Sigmoid colon (tissue), 7 donors: ENCODE results near the gene EVA1A. TPM values are rescaled to one million over a fixed set of nuclear protein-coding genes. Genes with fewer than 3 reads are reported as not detected.

Source experiments
- DNase-seq: peaks from one replicate; pipeline ENCODE4 v3.0.0-alpha.2; 2019
- H3K27ac ChIP-seq, 4 donors: fragments of 200-600 bp; sonication (generic); one replicate each; pipeline ENCODE4 v1.5.1; 2016 to 2019; ENCODE audit warnings: mild to moderate bottlenecking in 1 of 4
- H3K27me3 ChIP-seq, 3 donors: fragments of 200-600 bp; sonication (generic); one replicate each; pipeline ENCODE4 v1.5.1; 2019; ENCODE audit warnings: mild to moderate bottlenecking in 1 of 3
- H3K36me3 ChIP-seq, 4 donors: fragments of 200-600 bp; sonication (generic); one replicate each; pipeline ENCODE4 v1.5.1; 2016 to 2019
- H3K4me1 ChIP-seq, 4 donors: fragments of 200-600 bp; sonication (generic); one replicate each; pipeline ENCODE4 v1.5.1; 2017 to 2019
- H3K4me3 ChIP-seq, 4 donors: fragments of 200-600 bp; sonication (generic); one replicate each; pipeline ENCODE4 v1.5.1; 2017 to 2019; ENCODE audit warnings: mild to moderate bottlenecking in 2 of 4, moderate library complexity in 1 of 4
- H3K9me3 ChIP-seq, 4 donors: fragments of 200-600 bp in 3 of 4; sonication (generic) in 3 of 4; one replicate each; pipeline versions ENCODE4 v1.5.1 to v1.6.1; 2013 to 2019
- EP300 ChIP-seq, 4 donors: sonication (generic); formaldehyde crosslinking; IDR thresholded peaks; one replicate each; pipeline ENCODE4 v1.6.1; 2017; ENCODE audit warnings: antibody characterized with exemption in 4 of 4
- POLR2A ChIP-seq, 2 donors: fragments of 450-650 bp; IDR thresholded peaks; one replicate each; pipeline ENCODE4 v1.6.1; 2016; ENCODE audit warnings: antibody characterized with exemption in 2 of 2, mild to moderate bottlenecking in 2 of 2, moderate library complexity in 2 of 2
- POLR2AphosphoS5 ChIP-seq, 4 donors: sonication (generic); formaldehyde crosslinking; IDR thresholded peaks; one replicate each; pipeline ENCODE4 v1.6.1; 2017; ENCODE audit warnings: antibody characterized with exemption in 4 of 4
- WGBS, 2 donors: extraction: QIAGEN DNeasy Blood & Tissue Kit; methylation state at CpG; one replicate each; pipeline ENCODE4 v1.1.7; 2013; 5-methylcytosine and 5-hydroxymethylcytosine counted together
- intact Hi-C: fragments of 100-400 bp; cut with DNase I; formaldehyde crosslinking; loops from one replicate; pipeline ENCODE4 v1.15.1; 2023
- polyA plus RNA-seq, 3 donors: library from polyadenylated mRNA; stranded (reverse); fragments of 200-250 nt; gene quantifications; one replicate each; pipeline ENCODE4 v1.2.3, GENCODE V29; 2013
- total RNA-seq, 4 donors: library from RNA; depleted of rRNA; stranded (reverse); fragments of >200 nt; gene quantifications; one replicate each; pipeline ENCODE4 v1.1.0, GENCODE V29; 2016
- TF ChIP-seq, protein P1 (sequence below), 4 experiments: fragments of 450-650 bp in 3 of 4; fragments of 200-600 bp in 1 of 4; IDR thresholded peaks; one replicate each; pipeline ENCODE4 v1.5.1; 2016 to 2019; ENCODE audit warnings: antibody characterized with exemption in 4 of 4, mild to moderate bottlenecking in 3 of 4, moderate library complexity in 2 of 4
- donor health status: healthy with polysubstance abuse.
- donor health status: Bipolar disorder and iron deficiency.
- donor health status: healthy.

Gene EVA1A
- total and polyA plus RNA-seq, 7 donors, result 1.2 to 5.4 (median 1.2) TPM; not detected in 4

DNA sequence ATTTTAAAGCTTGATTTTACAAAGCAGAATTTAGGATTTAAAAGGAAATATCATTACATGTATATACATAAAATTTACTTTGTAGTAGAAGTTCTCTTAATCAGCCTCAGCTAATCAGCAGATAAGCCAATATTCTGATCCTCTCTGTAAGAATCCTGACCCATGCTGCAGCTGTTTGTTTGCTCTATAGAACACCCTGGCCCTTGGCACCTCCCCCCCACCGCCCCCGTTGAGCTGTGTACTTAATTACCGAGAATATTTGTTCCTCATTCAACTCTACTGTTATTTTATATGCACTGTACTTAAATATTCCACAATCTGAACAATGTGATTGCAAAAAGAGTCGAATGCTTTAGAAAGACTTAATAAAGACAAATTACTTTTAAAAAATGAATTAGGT lies 98.0 kb downstream of the EVA1A start:
- no peaks in the 10 kb centered on the region for H3K36me3 ChIP-seq
- no peaks in the 10 kb centered on the region for H3K4me1 ChIP-seq
- H3K4me3 ChIP-seq, result no peak overlapping the region
- intact Hi-C loops, result loop anchor here (10.0 kb wide), 1 partner anchor 142 kb away; no protein-coding TSS in a partner anchor
- no peak for DNase-seq
- H3K27ac ChIP-seq, result no peak overlapping the region
- H3K27me3 ChIP-seq, result no peaks in the 10 kb centered on the region
- 32 to 59% methylated on average over 4 of the region's 4 CpGs for WGBS, 2 donors
- no peaks in the 10 kb centered on the region for H3K9me3 ChIP-seq
- no peak for TF ChIP-seq POLR2A (IDR thresholded peaks at IDR 0.05)
- TF ChIP-seq POLR2AphosphoS5 (IDR thresholded peaks at IDR 0.05), result no peak
- TF ChIP-seq, protein P1, sequence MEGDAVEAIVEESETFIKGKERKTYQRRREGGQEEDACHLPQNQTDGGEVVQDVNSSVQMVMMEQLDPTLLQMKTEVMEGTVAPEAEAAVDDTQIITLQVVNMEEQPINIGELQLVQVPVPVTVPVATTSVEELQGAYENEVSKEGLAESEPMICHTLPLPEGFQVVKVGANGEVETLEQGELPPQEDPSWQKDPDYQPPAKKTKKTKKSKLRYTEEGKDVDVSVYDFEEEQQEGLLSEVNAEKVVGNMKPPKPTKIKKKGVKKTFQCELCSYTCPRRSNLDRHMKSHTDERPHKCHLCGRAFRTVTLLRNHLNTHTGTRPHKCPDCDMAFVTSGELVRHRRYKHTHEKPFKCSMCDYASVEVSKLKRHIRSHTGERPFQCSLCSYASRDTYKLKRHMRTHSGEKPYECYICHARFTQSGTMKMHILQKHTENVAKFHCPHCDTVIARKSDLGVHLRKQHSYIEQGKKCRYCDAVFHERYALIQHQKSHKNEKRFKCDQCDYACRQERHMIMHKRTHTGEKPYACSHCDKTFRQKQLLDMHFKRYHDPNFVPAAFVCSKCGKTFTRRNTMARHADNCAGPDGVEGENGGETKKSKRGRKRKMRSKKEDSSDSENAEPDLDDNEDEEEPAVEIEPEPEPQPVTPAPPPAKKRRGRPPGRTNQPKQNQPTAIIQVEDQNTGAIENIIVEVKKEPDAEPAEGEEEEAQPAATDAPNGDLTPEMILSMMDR (IDR thresholded peaks at IDR 0.05), result no peak
- no peak for TF ChIP-seq EP300 (IDR thresholded peaks at IDR 0.05)

GRCh38 chr2:75462206-75462605 lies 98.5 kb downstream of the EVA1A start:
- TF ChIP-seq POLR2AphosphoS5 (IDR thresholded peaks at IDR 0.05) (no peak), POLR2A (IDR thresholded peaks at IDR 0.05) (no peak), EP300 (IDR thresholded peaks at IDR 0.05) (no peak)
- TF ChIP-seq, protein P1 (IDR thresholded peaks at IDR 0.05), result no peak
- Histone ChIP-seq H3K4me3 (no peak overlapping the region), H3K27me3 (no peaks in the 10 kb centered on the region), H3K9me3 (no peaks in the 10 kb centered on the region), H3K4me1 (no peaks in the 10 kb centered on the region), H3K36me3 (no peaks in the 10 kb centered on the region), H3K27ac (no peak overlapping the region)
- DNase-seq, result no peak
- intact Hi-C loops, result loop anchor here (10.0 kb wide), 1 partner anchor 143 kb away; no protein-coding TSS in a partner anchor
- WGBS, 2 donors, result 53% methylated on average over 1 of the region's 1 CpG

DNA sequence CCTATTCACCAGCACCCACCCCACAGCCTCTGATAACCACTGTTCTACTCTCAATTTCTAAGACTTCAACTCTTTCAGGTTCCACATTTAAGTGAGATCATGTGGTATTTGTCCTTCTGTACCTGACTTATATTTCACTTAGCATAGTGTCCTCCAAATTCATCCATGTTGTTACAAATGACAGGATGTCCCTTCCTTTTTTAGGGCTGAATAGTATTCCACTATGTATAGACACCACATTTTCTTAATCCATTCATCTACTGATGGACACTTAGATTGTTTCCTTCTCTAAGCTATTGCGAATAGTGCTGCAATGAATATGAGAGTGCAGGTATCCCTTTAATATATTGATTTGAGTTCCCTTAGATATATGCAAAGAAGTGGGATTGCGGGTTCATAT lies 100.1 kb downstream of the EVA1A start:
- Histone ChIP-seq H3K4me3 (no peak overlapping the region), H3K9me3 (no peaks in the 10 kb centered on the region), H3K36me3 (no peaks in the 10 kb centered on the region), H3K27me3 (no peaks in the 10 kb centered on the region), H3K27ac (no peak overlapping the region), H3K4me1 (no peaks in the 10 kb centered on the region)
- TF ChIP-seq EP300 (IDR thresholded peaks at IDR 0.05), result no peak
- TF ChIP-seq, protein P1 (IDR thresholded peaks at IDR 0.05), result no peak
- no peak for TF ChIP-seq POLR2AphosphoS5 (IDR thresholded peaks at IDR 0.05)
- TF ChIP-seq POLR2A (IDR thresholded peaks at IDR 0.05), result no peak
- 96 to 97% methylated on average over 2 of the region's 2 CpGs for WGBS, 2 donors
- intact Hi-C loops, result loop anchor here (10.0 kb wide), 1 partner anchor 144 kb away; no protein-coding TSS in a partner anchor
- DNase-seq, result no peak

GRCh38 chr2:75459565-75460310 lies 101.0 kb downstream of the EVA1A start:
- DNase-seq, result no peak
- H3K36me3 ChIP-seq, result no peaks in the 10 kb centered on the region
- WGBS, 2 donors, result 77 to 78% methylated on average over 14 of the region's 14 CpGs
- H3K9me3 ChIP-seq, result no peaks in the 10 kb centered on the region
- H3K27me3 ChIP-seq, result no peaks in the 10 kb centered on the region
- no peak overlapping the region for H3K27ac ChIP-seq
- TF ChIP-seq POLR2A (IDR thresholded peaks at IDR 0.05) (no peak), POLR2AphosphoS5 (IDR thresholded peaks at IDR 0.05) (no peak), EP300 (IDR thresholded peaks at IDR 0.05) (no peak)
- TF ChIP-seq, protein P1 (IDR thresholded peaks at IDR 0.05), result no peak
- H3K4me1 ChIP-seq, result no peaks in the 10 kb centered on the region
- no peak overlapping the region for H3K4me3 ChIP-seq
- intact Hi-C loops, result loop anchor here (10.0 kb wide), 1 partner anchor 145 kb away; no protein-coding TSS in a partner anchor
